Uterine smooth muscle cell (primary cell): ENCODE results near the gene RAPGEFL1. TPM values are rescaled to one million over a fixed set of nuclear protein-coding genes. Genes with fewer than 3 reads are reported as not detected.

Source experiments
- total RNA-seq: library from RNA; depleted of rRNA; stranded (reverse); fragments of >200 nt; gene quantifications from 2 replicates; pipeline ENCODE4 v1.2.3, GENCODE V29; 2014

The RAPGEFL1 gene
- 1.7 and 2.5 TPM in 2 replicates for total RNA-seq

GRCh38 chr17:40177275-40177874 lies at the start of gene RAPGEFL1:
Gene RAPGEFL1 (plus strand): TSS chr17:40177470. CDS start chr17:40177862, 392 bp downstream.

GRCh38 chr17:40218740-40219593 lies 41.7 kb downstream of the RAPGEFL1 start, which contains the start of gene WIPF2:
Gene WIPF2 (plus strand): TSS chr17:40219304. CDS start chr17:40256460, 37,156 bp downstream.

Other genes with a start within 250 kb of the RAPGEFL1 start
- 33.1 and 53.1 TPM in 2 replicates for gene ORMDL3, start 249.9 kb upstream of the RAPGEFL1 start, total RNA-seq
- gene LRRC3C, start 249.7 kb upstream of the RAPGEFL1 start, total RNA-seq = not detected in 2 replicates
- gene GSDMA, start 214.5 kb upstream of the RAPGEFL1 start, total RNA-seq = not detected in 2 replicates
- gene PSMD3, start 196.7 kb upstream of the RAPGEFL1 start, total RNA-seq = 102 and 174 TPM in 2 replicates
- 0.25 and 1.4 TPM in 2 replicates for gene CSF3, start 162.0 kb upstream of the RAPGEFL1 start, total RNA-seq
- 39.4 and 49.5 TPM in 2 replicates for gene MED24, start 123.1 kb upstream of the RAPGEFL1 start, total RNA-seq
- 23.6 and 38.7 TPM in 2 replicates for gene THRA, start 114.5 kb upstream of the RAPGEFL1 start, total RNA-seq
- 2.9 and 3.3 TPM in 2 replicates for gene NR1D1, start 76.9 kb upstream of the RAPGEFL1 start, total RNA-seq
- gene MSL1, start 55.5 kb upstream of the RAPGEFL1 start, total RNA-seq = 45.9 and 47.5 TPM in 2 replicates
- 24.7 and 31.1 TPM in 2 replicates for gene CASC3, start 36.9 kb upstream of the RAPGEFL1 start, total RNA-seq
- gene WIPF2, start 41.8 kb downstream of the RAPGEFL1 start, total RNA-seq = 5.6 and 6.4 TPM in 2 replicates
- 24.0 and 41.8 TPM in 2 replicates for gene CDC6, start 110.4 kb downstream of the RAPGEFL1 start, total RNA-seq
- 4.8 and 5.2 TPM in 2 replicates for gene RARA, start 131.7 kb downstream of the RAPGEFL1 start, total RNA-seq
- 0.22 and 0.87 TPM in 2 replicates for gene GJD3, start 187.3 kb downstream of the RAPGEFL1 start, total RNA-seq
- 74.4 and 224 TPM in 2 replicates for gene TOP2A, start 240.4 kb downstream of the RAPGEFL1 start, total RNA-seq